Ishikawa (cell line): Measurements from ENCODE around the gene COL13A1.

Source experiments
- CREB1 ChIP-seq: IDR thresholded peaks from 2 replicates; pipeline ENCODE4 v1.6.1; 2012; ENCODE audit warnings: low read depth
- EP300 ChIP-seq: IDR thresholded peaks from 2 replicates; pipeline ENCODE4 v1.6.1; 2012; ENCODE audit warnings: borderline replicate concordance
- FOXM1 ChIP-seq: IDR thresholded peaks from 2 replicates; pipeline ENCODE4 v1.6.1; 2012; ENCODE audit warnings: low read depth, borderline replicate concordance
- MAX ChIP-seq: IDR thresholded peaks from 2 replicates; pipeline ENCODE4 v1.6.1; 2012
- NFIC ChIP-seq: IDR thresholded peaks from 2 replicates; pipeline ENCODE4 v1.6.1; 2012
- RAD21 ChIP-seq: IDR thresholded peaks from 2 replicates; pipeline ENCODE4 v1.6.1; 2012; ENCODE audit warnings: low read depth
- REST ChIP-seq: IDR thresholded peaks from 2 replicates; pipeline ENCODE4 v1.6.1; 2012; ENCODE audit warnings: low read depth, mild to moderate bottlenecking
- TAF1 ChIP-seq: IDR thresholded peaks from 2 replicates; pipeline ENCODE4 v1.6.1; 2012; ENCODE audit warnings: low read depth, mild to moderate bottlenecking
- TCF12 ChIP-seq: IDR thresholded peaks from 2 replicates; pipeline ENCODE4 v1.6.1; 2012; ENCODE audit warnings: low read depth
- TEAD4 ChIP-seq: IDR thresholded peaks from 2 replicates; pipeline ENCODE4 v1.6.1; 2012
- ZBTB7A ChIP-seq: IDR thresholded peaks from 2 replicates; pipeline ENCODE4 v1.6.1; 2012; ENCODE audit warnings: low read depth
- TF ChIP-seq, protein P1 (sequence below): IDR thresholded peaks from 2 replicates; pipeline ENCODE4 v1.6.1; 2012

DNA sequence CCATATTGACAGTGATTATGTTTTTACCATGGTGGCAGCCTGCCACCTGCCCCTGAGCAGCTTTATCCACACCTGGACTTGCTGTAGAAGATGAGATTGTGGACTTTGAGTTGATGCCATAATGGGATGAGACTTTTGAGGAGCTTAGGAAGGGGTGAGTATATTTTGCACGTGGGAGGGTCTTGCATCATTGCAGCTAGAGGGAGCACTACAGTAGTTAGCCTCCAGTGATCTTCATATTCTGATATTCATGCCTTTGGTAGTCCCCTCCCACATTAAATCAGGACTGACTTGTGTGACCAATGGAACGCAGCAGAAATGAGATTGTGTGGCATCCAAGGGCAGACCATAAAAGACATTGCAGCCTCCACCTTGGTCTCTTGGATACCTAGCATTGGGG is 18.2 kb upstream of the COL13A1 start:
- TF ChIP-seq MAX (no peak), EP300 (no peak), CREB1 (no peak), NFIC (no peak), RAD21 (no peak), REST (no peak), FOXM1 (no peak), TAF1 (no peak), TEAD4 (no peak), ZBTB7A (no peak), TCF12 (no peak)
- TF ChIP-seq, protein P1, sequence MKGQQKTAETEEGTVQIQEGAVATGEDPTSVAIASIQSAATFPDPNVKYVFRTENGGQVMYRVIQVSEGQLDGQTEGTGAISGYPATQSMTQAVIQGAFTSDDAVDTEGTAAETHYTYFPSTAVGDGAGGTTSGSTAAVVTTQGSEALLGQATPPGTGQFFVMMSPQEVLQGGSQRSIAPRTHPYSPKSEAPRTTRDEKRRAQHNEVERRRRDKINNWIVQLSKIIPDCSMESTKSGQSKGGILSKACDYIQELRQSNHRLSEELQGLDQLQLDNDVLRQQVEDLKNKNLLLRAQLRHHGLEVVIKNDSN, result no peak
